Esophagus squamous epithelium (tissue), 5 donors: Measurements from ENCODE around the gene PM20D1. TPM values are rescaled to one million over a fixed set of nuclear protein-coding genes. Genes with fewer than 3 reads are reported as not detected.
"Not testable (repeated sequence)": the region's sequence is repeated elsewhere in the genome, so short reads cannot be mapped to it uniquely, and the experiment has no call there.

ENCODE experiments used
- DNase-seq: peaks from one replicate; lab custom pipeline; 2025; lab: John Stamatoyannopoulos, UW
- H3K27ac ChIP-seq, 4 donors: fragments of 200-600 bp; sonication (generic); one replicate each; pipeline ENCODE4 v1.5.1; 2016 to 2019; ENCODE audit warnings: mild to moderate bottlenecking in 1 of 4
- H3K27me3 ChIP-seq, 4 donors: fragments of 200-600 bp; sonication (generic); 1 replicate in 3 of 4; 2 replicates in 1 of 4; pipeline versions ENCODE4 v1.5.1 to v1.6.0; 2017 to 2021; ENCODE audit warnings: antibody characterized with exemption in 1 of 4
- H3K36me3 ChIP-seq, 3 donors: fragments of 200-600 bp; sonication (generic); one replicate each; pipeline ENCODE4 v1.5.1; 2016 to 2019
- H3K4me1 ChIP-seq, 3 donors: fragments of 200-600 bp; sonication (generic); one replicate each; pipeline ENCODE4 v1.5.1; 2017 to 2019
- H3K4me3 ChIP-seq, 4 donors: fragments of 200-600 bp; sonication (generic); 1 replicate in 3 of 4; 2 replicates in 1 of 4; pipeline ENCODE4 v1.5.1; 2016 to 2019; ENCODE audit warnings: mild to moderate bottlenecking in 2 of 4, moderate library complexity in 1 of 4
- H3K9me3 ChIP-seq, 3 donors: fragments of 200-600 bp; sonication (generic); one replicate each; pipeline ENCODE4 v1.5.1; 2016 to 2019
- CTCF ChIP-seq, 6 experiments: fragments of 450-650 bp in 4 of 6; fragments of 200-600 bp in 2 of 6; sonication (generic) in 2 of 6; IDR thresholded peaks; one replicate each; pipeline ENCODE4 v1.5.1; 2016 to 2019; ENCODE audit warnings: antibody characterized with exemption in 6 of 6, mild to moderate bottlenecking in 4 of 6, moderate library complexity in 4 of 6
- POLR2A ChIP-seq, 4 donors: fragments of 450-650 bp; IDR thresholded peaks; one replicate each; pipeline ENCODE4 v1.6.1; 2017; ENCODE audit warnings: antibody characterized with exemption in 4 of 4, mild to moderate bottlenecking in 4 of 4, moderate library complexity in 3 of 4
- WGBS, 2 donors: methylation state at CpG; one replicate each; pipeline ENCODE4 v1.1.5; 2018; 5-methylcytosine and 5-hydroxymethylcytosine counted together
- intact Hi-C: fragments of 100-400 bp; cut with DNase I; formaldehyde crosslinking; loops from one replicate; pipeline ENCODE4 v1.15.0; 2022
- total RNA-seq, 4 donors: library from RNA; depleted of rRNA; stranded (reverse); fragments of >200 nt; gene quantifications; one replicate each; pipeline ENCODE4 v1.1.0, GENCODE V29; 2016
- donor health status: DM: yes; HTN: yes; CAD: no.

Gene PM20D1
- total RNA-seq, 4 donors from 2014 or later = 0.57 TPM; not detected in 3

GRCh38 chr1:205826016-205826806 is 23.7 kb downstream of the PM20D1 start:
- Histone ChIP-seq H3K27me3 (no peaks in the 10 kb centered on the region), H3K9me3 (no peaks in the 10 kb centered on the region), H3K4me3 (no peak overlapping the region), H3K4me1 (no peaks in the 10 kb centered on the region), H3K36me3 (no peaks in the 10 kb centered on the region), H3K27ac (no peak overlapping the region)
- DNase-seq = no peak
- TF ChIP-seq CTCF (IDR thresholded peaks at IDR 0.05) = no peak
- no peak for TF ChIP-seq POLR2A (IDR thresholded peaks at IDR 0.05)
- intact Hi-C loops = no loop called here
- WGBS, 2 donors = 75 to 78% methylated on average over 5 to 8 of the region's 8 CpGs

- TF ChIP-seq POLR2A (IDR thresholded peaks at IDR 0.05) (no peak), CTCF (IDR thresholded peaks at IDR 0.05) (no peak)
- WGBS, 2 donors = 97 to 98% methylated on average over 5 of the region's 5 CpGs
- no peaks in the 10 kb centered on the region for H3K9me3 ChIP-seq
- H3K27ac ChIP-seq = no peak overlapping the region
- no peak overlapping the region for H3K4me3 ChIP-seq
- H3K4me1 ChIP-seq = no peaks in the 10 kb centered on the region
- intact Hi-C loops = no loop called here
- DNase-seq = no peak
- H3K36me3 ChIP-seq = no peaks in the 10 kb centered on the region
- H3K27me3 ChIP-seq = no peaks in the 10 kb centered on the region
These were observed 25.8 kb downstream of the PM20D1 start for GRCh38 chr1:205824180-205824579.

- DNase-seq, H3K9me3 ChIP-seq, H3K4me3 ChIP-seq, H3K4me1 ChIP-seq, intact Hi-C loops, H3K27me3 ChIP-seq, H3K27ac ChIP-seq, H3K36me3 ChIP-seq: not testable (repeated sequence)
- 80 to 87% methylated on average over 2 of the region's 2 CpGs for WGBS, 2 donors
These were observed 26.7 kb downstream of the PM20D1 start for GRCh38 chr1:205823260-205823659.

- no peaks in the 10 kb centered on the region for H3K27me3 ChIP-seq
- H3K36me3 ChIP-seq = no peaks in the 10 kb centered on the region
- no peak overlapping the region for H3K4me3 ChIP-seq
- no peaks in the 10 kb centered on the region for H3K9me3 ChIP-seq
- no peak for DNase-seq
- H3K27ac ChIP-seq = no peak overlapping the region
- H3K4me1 ChIP-seq = no peaks in the 10 kb centered on the region
- 79 to 83% methylated on average over 2 of the region's 2 CpGs for WGBS, 2 donors
- no peak for TF ChIP-seq CTCF (IDR thresholded peaks at IDR 0.05)
- no peak for TF ChIP-seq POLR2A (IDR thresholded peaks at IDR 0.05)
- intact Hi-C loops = no loop called here
These were observed 27.5 kb downstream of the PM20D1 start for GRCh38 chr1:205822397-205822796.

- Histone ChIP-seq H3K4me1 (peaks cover 0 to 12% (median 7%) of the 10 kb centered on the region in 3 donors), H3K4me3 (no peak overlapping the region), H3K27me3 (no peaks in the 10 kb centered on the region), H3K36me3 (no peaks in the 10 kb centered on the region), H3K27ac (no peak overlapping the region), H3K9me3 (no peaks in the 10 kb centered on the region)
- intact Hi-C loops = no loop called here
- WGBS, 2 donors = 92 to 96% methylated on average over 3 of the region's 3 CpGs
- TF ChIP-seq POLR2A (IDR thresholded peaks at IDR 0.05) (no peak), CTCF (IDR thresholded peaks at IDR 0.05) (no peak)
- DNase-seq = no peak
These were observed 31.9 kb downstream of the PM20D1 start for GRCh38 chr1:205817988-205818387.
